Endothelial cell (in vitro differentiated cells): ENCODE measurements around the gene APLF. TPM values are rescaled to one million over a fixed set of nuclear protein-coding genes. Genes with fewer than 3 reads are reported as not detected.
A peak's percentile ranks its signal among the peaks of the same experiment; 100 is the strongest.

Source experiments
- DNase-seq: peaks from one replicate; pipeline ENCODE4 v3.0.0; 2021; ENCODE audit warnings: low spot score
- H3K27ac Mint-ChIP-seq: one replicate; pipeline ENCODE4 v1.8.0; 2021; ENCODE audit warnings: mixed read lengths, inconsistent platforms; ENCODE audit not compliant: unreplicated experiment
- H3K27me3 Mint-ChIP-seq: one replicate; pipeline ENCODE4 v1.8.0; 2021; ENCODE audit warnings: mild to moderate bottlenecking, moderate library complexity, mixed read lengths, inconsistent platforms; ENCODE audit not compliant: unreplicated experiment
- H3K36me3 Mint-ChIP-seq: one replicate; pipeline ENCODE4 v1.8.0; 2021; ENCODE audit warnings: mild to moderate bottlenecking, low read depth, mixed read lengths, inconsistent platforms; ENCODE audit not compliant: unreplicated experiment
- H3K4me1 Mint-ChIP-seq: one replicate; pipeline ENCODE4 v1.8.0; 2021; ENCODE audit warnings: mild to moderate bottlenecking, mixed read lengths, inconsistent platforms; ENCODE audit not compliant: unreplicated experiment
- H3K4me3 Mint-ChIP-seq: one replicate; pipeline ENCODE4 v1.8.0; 2021; ENCODE audit warnings: mild to moderate bottlenecking, mixed read lengths, inconsistent platforms; ENCODE audit not compliant: unreplicated experiment
- H3K9me3 Mint-ChIP-seq: one replicate; pipeline ENCODE4 v1.8.0; 2021; ENCODE audit warnings: mixed read lengths, inconsistent platforms; ENCODE audit not compliant: unreplicated experiment
- CTCF ChIP-seq: fragments of 200-600 bp; sonication (generic); IDR thresholded peaks from one replicate; pipeline ENCODE4 v1.5.0; 2021; ENCODE audit warnings: antibody characterized with exemption; ENCODE audit not compliant: unreplicated experiment
- total RNA-seq: library from RNA; stranded (reverse); fragmentation: NEBNext Ultra II Directional; extraction: Animal tissue kit (Norgen Biotek cat#: 25700); gene quantifications from one replicate; pipeline ENCODE4 v1.2.1, GENCODE V29; 2021; ENCODE audit not compliant: unreplicated experiment

APLF gene
- total RNA-seq, 1 donor from 2014 or later, result 12.9 TPM

- no peak for DNase-seq
Observed at GRCh38 chr2:68432696-68433658, 34.4 kb upstream of the APLF start.

GRCh38 chr2:68434981-68435380 is 32.4 kb upstream of the APLF start:
- H3K36me3 Mint-ChIP-seq, result peaks cover 4% of the 10 kb centered on the region
- no peaks in the 10 kb centered on the region for H3K9me3 Mint-ChIP-seq
- TF ChIP-seq CTCF, result no peak
- no peak overlapping the region for H3K4me3 Mint-ChIP-seq
- no peak overlapping the region for H3K27ac Mint-ChIP-seq
- no peak for DNase-seq
- peaks cover 3% of the 10 kb centered on the region for H3K27me3 Mint-ChIP-seq
- peaks cover 5% of the 10 kb centered on the region for H3K4me1 Mint-ChIP-seq

More at GRCh38 chr2:68432696-68433658, 34.4 kb upstream of the APLF start:
- Mint-ChIP-seq H3K27me3 (peaks cover 3% of the 10 kb centered on the region), H3K27ac (no peak overlapping the region), H3K9me3 (no peaks in the 10 kb centered on the region), H3K4me1 (peaks cover 5% of the 10 kb centered on the region), H3K4me3 (no peak overlapping the region), H3K36me3 (peaks cover 4% of the 10 kb centered on the region)
- no peak for TF ChIP-seq CTCF

- H3K27ac Mint-ChIP-seq, result no peak overlapping the region
- peaks cover 3% of the 10 kb centered on the region for H3K27me3 Mint-ChIP-seq
- no peak for TF ChIP-seq CTCF
- no peaks in the 10 kb centered on the region for H3K9me3 Mint-ChIP-seq
- no peak overlapping the region for H3K4me3 Mint-ChIP-seq
- DNase-seq, result no peak
- peaks cover 4% of the 10 kb centered on the region for H3K36me3 Mint-ChIP-seq
- H3K4me1 Mint-ChIP-seq, result peaks cover 5% of the 10 kb centered on the region
Observed at GRCh38 chr2:68435615-68436014, 31.8 kb upstream of the APLF start.

- no peak for TF ChIP-seq CTCF
- peaks cover 5% of the 10 kb centered on the region for H3K4me1 Mint-ChIP-seq
- no peak for DNase-seq
- H3K4me3 Mint-ChIP-seq, result no peak overlapping the region
- H3K27me3 Mint-ChIP-seq, result peaks cover 3% of the 10 kb centered on the region
- no peaks in the 10 kb centered on the region for H3K9me3 Mint-ChIP-seq
- H3K36me3 Mint-ChIP-seq, result peaks cover 4% of the 10 kb centered on the region
- H3K27ac Mint-ChIP-seq, result peak overlapping the region; percentile 1
Observed at GRCh38 chr2:68436270-68436669, 31.1 kb upstream of the APLF start.
